Thymus (tissue), 14 donors: Measurements from ENCODE around the gene OR5AC2. TPM values are rescaled to one million over a fixed set of nuclear protein-coding genes. Genes with fewer than 3 reads are reported as not detected.

Source experiments
- DNase-seq, 9 donors: peaks; one replicate each; pipeline ENCODE4 v3.0.0-alpha.2; 2013; ENCODE audit warnings: low spot score in 9 of 9, low read depth in 6 of 9, missing footprints in 1 of 9
- H3K27ac ChIP-seq, 2 donors: one replicate each; pipeline ENCODE4 v1.5.1; 2013; ENCODE audit warnings: control low read depth in 1 of 2, low read depth in 1 of 2, low read length in 1 of 2, mild to moderate bottlenecking in 1 of 2, moderate library complexity in 1 of 2
- H3K27me3 ChIP-seq, 2 donors: one replicate each; pipeline ENCODE4 v1.5.1; 2013; ENCODE audit warnings: low read length in 1 of 2; ENCODE audit not compliant: control insufficient read depth in 2 of 2, insufficient read depth in 1 of 2
- H3K36me3 ChIP-seq, 2 donors: one replicate each; pipeline ENCODE4 v1.5.1; 2013; ENCODE audit warnings: low read length in 1 of 2, mild to moderate bottlenecking in 1 of 2, moderate library complexity in 1 of 2; ENCODE audit not compliant: control insufficient read depth in 2 of 2, insufficient read depth in 2 of 2
- H3K4me1 ChIP-seq, 2 donors: one replicate each; pipeline ENCODE4 v1.5.1; 2013; ENCODE audit warnings: low read length in 2 of 2; ENCODE audit not compliant: control insufficient read depth in 2 of 2, insufficient read depth in 2 of 2
- H3K4me3 ChIP-seq, 2 donors: one replicate each; pipeline ENCODE4 v1.5.1; 2013; ENCODE audit warnings: low read length in 2 of 2, control low read depth in 1 of 2, mild to moderate bottlenecking in 1 of 2
- H3K9me3 ChIP-seq, 2 donors: one replicate each; pipeline ENCODE4 v1.5.1; 2013; ENCODE audit warnings: low read length in 1 of 2, mild to moderate bottlenecking in 1 of 2; ENCODE audit not compliant: control insufficient read depth in 2 of 2, insufficient read depth in 1 of 2
- WGBS: extraction: QIAGEN DNeasy Blood & Tissue Kit; methylation state at CpG from one replicate; pipeline ENCODE4 v1.1.7; 2013; 5-methylcytosine and 5-hydroxymethylcytosine counted together
- long read RNA-seq, 10 donors: transcript quantifications; one replicate each; lab custom pipeline, GENCODE V29; 2026
- polyA plus RNA-seq: library from polyadenylated mRNA; stranded (reverse); fragments of 200-250 nt; gene quantifications from one replicate; pipeline ENCODE4 v1.2.3, GENCODE V29; 2013
- total RNA-seq: library from RNA; stranded (reverse); fragments of 120-200 nt; gene quantifications from one replicate; pipeline ENCODE4 v1.2.4, GENCODE V29; 2013
- donor health status: healthy.

The OR5AC2 gene, protein sequence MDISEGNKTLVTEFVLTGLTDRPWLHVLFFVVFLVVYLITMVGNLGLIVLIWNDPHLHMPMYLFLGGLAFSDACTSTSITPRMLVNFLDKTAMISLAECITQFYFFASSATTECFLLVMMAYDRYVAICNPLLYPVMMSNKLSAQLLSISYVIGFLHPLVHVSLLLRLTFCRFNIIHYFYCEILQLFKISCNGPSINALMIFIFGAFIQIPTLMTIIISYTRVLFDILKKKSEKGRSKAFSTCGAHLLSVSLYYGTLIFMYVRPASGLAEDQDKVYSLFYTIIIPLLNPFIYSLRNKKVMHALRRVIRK
- not detected for total RNA-seq
- not detected for polyA plus RNA-seq
- long read RNA-seq, donor 1: 0 reads
- long read RNA-seq, donor 2: 0 reads
- long read RNA-seq, donor 3: 0 reads
- long read RNA-seq, donor 4: 0 reads
- long read RNA-seq, donor 5: 0 reads
- long read RNA-seq, donor 6: 0 reads
- long read RNA-seq, donor 7: 0 reads
- long read RNA-seq, donor 8: 0 reads
- long read RNA-seq, donor 9: 0 reads
- long read RNA-seq, donor 10: 0 reads

DNA sequence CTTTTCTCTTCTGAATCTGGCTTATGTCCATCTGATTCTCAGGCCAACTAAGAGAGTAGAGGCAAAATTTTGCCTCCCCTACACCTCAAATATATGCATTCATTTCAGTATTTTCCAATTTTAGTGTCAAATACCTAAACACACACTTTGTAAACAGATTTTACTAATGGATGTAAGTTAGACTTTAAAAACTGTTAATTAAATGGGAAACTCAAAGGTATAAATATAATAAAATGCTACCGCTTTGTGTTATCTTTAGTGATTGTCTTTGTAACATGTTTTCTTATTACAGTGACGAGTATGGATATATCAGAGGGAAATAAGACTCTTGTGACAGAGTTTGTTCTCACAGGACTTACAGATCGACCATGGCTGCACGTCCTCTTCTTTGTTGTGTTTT, at the start of gene OR5AC2:
Gene OR5AC2 (plus strand): TSS at position 301 of the 400 bp plus-strand sequence. CDS start 0 bp downstream, at position 301.
- Histone ChIP-seq H3K9me3 (no peaks in the 10 kb centered on the region), H3K27ac (no peak within 1 kb of the TSS), H3K36me3 (no peaks in the 10 kb centered on the region), H3K27me3 (no peaks in the 10 kb centered on the region), H3K4me1 (no peaks in the 10 kb centered on the region), H3K4me3 (no peak within 1 kb of the TSS)
- WGBS: 94% methylated on average over 4 of the region's 4 CpGs
- no peak for DNase-seq

DNA sequence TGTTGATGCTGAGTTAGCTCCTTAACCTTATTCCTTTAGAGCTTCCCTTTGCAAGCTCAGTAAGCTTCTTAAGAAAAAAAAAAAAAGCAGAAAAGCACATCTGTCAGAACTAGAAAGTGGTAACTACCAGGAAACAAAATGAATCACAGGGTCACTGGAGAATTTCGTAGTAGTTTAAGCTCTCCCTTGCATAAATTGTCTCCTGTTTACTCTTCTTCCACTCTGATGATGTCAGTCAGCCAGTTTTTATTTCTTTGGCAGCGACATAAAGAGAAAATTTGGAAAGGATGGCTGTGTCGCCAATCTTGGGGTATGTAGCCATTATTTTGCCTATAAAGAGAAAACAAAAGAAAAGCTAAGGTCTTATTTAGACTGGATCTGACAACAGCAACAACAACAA, 48.7 kb upstream of the OR5AC2 start:
- H3K27ac ChIP-seq: no peak overlapping the region
- DNase-seq: no peak
- H3K4me1 ChIP-seq: no peaks in the 10 kb centered on the region
- H3K4me3 ChIP-seq: no peak overlapping the region
- H3K36me3 ChIP-seq: no peaks in the 10 kb centered on the region
- 85% methylated on average over 3 of the region's 3 CpGs for WGBS
- no peaks in the 10 kb centered on the region for H3K9me3 ChIP-seq
- no peaks in the 10 kb centered on the region for H3K27me3 ChIP-seq

DNA sequence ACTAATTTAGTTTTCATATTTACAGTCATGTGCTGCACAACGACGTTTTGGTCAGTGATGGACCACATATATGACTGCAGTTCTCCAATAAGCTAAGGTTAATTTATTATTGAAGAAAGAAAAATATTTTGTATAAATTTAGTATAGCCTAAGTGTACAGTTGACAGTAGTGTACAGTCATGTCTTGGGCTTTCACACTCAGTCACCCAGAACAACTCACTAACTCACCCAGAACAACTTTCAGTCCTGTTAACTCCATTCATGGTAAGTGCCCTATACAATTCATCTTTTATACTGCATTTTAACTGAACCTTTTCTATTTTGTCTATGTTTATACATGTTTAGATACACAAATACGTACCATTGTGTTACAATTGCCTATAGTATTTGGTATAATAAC, 48.1 kb upstream of the OR5AC2 start:
- Histone ChIP-seq H3K4me3 (no peak overlapping the region), H3K9me3 (no peaks in the 10 kb centered on the region), H3K27ac (no peak overlapping the region), H3K4me1 (no peaks in the 10 kb centered on the region), H3K27me3 (no peaks in the 10 kb centered on the region), H3K36me3 (no peaks in the 10 kb centered on the region)
- WGBS: 94% methylated on average over 3 of the region's 3 CpGs
- DNase-seq: peak in 1 of 9 donors; percentile 5

DNA sequence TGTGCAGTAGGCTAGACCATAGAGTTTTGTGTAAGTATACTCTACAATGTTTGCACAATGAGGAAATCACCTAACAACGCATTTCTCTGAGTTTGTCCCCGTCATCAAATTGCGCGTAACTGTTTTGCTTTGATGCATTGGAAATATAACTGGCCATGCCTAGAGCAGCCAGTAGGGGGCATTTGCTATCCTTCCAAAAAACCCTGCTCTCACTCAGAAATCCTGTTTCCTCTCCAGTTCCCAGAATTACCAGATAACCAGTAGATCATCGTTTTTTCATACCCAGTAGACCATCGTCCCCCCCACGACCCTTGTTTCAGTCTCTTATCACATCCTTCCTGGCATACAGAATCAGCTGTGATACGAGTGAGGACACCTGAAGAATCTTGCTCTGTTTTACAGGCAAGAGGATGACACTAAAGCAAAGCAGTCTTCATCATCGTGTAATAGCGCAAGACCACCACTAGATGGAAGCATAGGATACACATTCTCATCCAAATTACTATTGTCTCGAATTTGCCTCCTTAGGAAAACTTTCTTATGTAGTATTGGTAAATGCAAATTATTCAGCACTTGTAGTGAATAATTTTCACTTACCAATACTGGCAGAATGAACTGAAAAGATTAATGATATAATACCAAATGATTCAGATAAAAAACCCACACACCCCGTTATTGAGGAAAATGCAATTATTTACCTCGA, 47.5 kb upstream of the OR5AC2 start:
- Histone ChIP-seq H3K9me3 (no peaks in the 10 kb centered on the region), H3K36me3 (no peaks in the 10 kb centered on the region), H3K27me3 (no peaks in the 10 kb centered on the region), H3K27ac (peak overlapping the region in 1 of 2 donors; percentile 53), H3K4me1 (no peaks in the 10 kb centered on the region), H3K4me3 (peak overlapping the region; percentile 10 to 33)
- 18% methylated on average over 13 of the region's 13 CpGs for WGBS
- DNase-seq: peak; percentile 52 to 92 (median 82)

DNA sequence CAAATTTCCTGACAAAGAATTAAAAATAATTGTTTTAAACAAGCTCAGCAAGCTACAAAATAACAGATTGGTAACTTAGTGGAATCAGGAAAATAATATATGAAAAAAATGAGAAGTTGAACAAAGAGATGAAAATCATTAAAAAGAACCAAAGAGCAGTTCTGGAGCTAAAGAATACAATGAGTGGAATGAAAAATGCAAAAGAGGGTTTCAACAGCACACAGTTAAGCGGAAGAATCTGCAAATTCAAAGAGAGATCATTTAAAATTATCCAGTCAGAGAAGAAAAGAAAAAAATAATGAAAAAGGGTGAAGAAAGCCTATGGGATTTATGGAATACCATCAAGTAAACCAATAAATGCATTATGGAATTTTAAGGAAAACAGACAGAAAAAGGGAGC, 45.6 kb upstream of the OR5AC2 start:
- no peak overlapping the region for H3K27ac ChIP-seq
- no peaks in the 10 kb centered on the region for H3K36me3 ChIP-seq
- no peaks in the 10 kb centered on the region for H3K27me3 ChIP-seq
- 94% methylated on average over 1 of the region's 1 CpG for WGBS
- H3K9me3 ChIP-seq: no peaks in the 10 kb centered on the region
- H3K4me3 ChIP-seq: no peak overlapping the region
- no peak for DNase-seq
- H3K4me1 ChIP-seq: no peaks in the 10 kb centered on the region

DNA sequence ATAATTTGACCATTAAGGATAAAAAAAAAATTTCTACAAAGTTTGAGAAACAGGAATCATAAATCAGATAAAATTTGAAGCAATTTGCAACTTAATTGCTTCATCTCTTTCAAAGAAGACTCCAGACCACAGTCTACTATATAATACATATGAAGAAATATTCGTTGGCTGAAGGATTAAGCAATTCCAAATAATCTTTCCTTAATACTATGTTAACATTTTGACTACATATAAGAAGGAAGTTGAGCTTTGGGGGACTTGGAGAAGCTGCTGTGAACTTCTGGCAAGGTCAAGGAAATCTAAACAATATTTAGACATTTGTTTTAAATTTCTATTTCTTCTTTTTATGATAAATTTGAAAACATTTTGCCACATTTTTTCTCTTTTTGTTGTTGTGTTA, 38.4 kb upstream of the OR5AC2 start:
- H3K4me1 ChIP-seq: no peaks in the 10 kb centered on the region
- no peaks in the 10 kb centered on the region for H3K27me3 ChIP-seq
- no peak for DNase-seq
- no peaks in the 10 kb centered on the region for H3K9me3 ChIP-seq
- 77% methylated on average over 1 of the region's 1 CpG for whole genome bisulfite sequencing
- no peak overlapping the region for H3K27ac ChIP-seq
- no peak overlapping the region for H3K4me3 ChIP-seq
- H3K36me3 ChIP-seq: no peaks in the 10 kb centered on the region

DNA sequence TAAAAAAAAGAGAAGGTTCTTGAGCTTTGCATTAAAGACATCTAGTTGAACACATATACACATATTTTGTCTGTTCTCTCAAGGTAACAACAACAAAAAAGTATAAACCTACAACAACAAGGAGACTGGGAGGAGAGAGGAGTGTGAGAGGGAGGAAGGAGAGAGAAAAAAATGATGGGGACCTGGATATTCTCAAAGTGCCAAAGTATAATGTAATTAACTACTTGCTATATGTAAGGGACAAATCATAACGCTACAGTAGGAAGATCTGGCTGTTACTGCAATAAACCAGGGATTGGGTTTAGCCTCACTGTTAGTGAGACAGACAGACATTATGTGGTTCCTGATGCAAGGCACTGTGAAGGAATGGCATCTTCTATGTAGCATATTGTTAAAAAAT, 37.7 kb upstream of the OR5AC2 start:
- Histone ChIP-seq H3K4me1 (no peaks in the 10 kb centered on the region), H3K36me3 (no peaks in the 10 kb centered on the region), H3K9me3 (no peaks in the 10 kb centered on the region), H3K4me3 (no peak overlapping the region), H3K27me3 (no peaks in the 10 kb centered on the region), H3K27ac (no peak overlapping the region)
- DNase-seq: no peak
- 92% methylated on average over 1 of the region's 1 CpG for WGBS

DNA sequence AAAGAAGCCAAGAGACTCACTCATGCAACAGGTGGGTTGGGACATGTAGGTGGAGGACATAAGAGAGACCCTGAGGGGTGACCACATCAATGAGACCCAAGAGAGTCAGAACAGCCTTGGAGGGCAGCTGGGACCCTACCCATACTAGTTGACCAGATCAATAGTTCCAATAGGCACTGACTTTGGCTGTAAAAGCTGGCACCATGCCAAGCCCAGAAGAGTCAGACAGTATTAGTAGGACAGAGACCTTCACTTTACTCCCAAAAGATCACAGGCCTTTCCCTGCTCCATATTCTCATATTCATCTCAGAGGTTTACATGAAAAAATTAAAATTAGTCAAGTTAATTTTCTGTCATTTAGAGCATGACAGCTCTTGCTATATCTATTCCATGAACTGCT, 30.9 kb upstream of the OR5AC2 start:
- DNase-seq: no peak
- Histone ChIP-seq H3K36me3 (no peaks in the 10 kb centered on the region), H3K4me1 (no peaks in the 10 kb centered on the region), H3K4me3 (no peak overlapping the region), H3K9me3 (no peaks in the 10 kb centered on the region), H3K27me3 (no peaks in the 10 kb centered on the region), H3K27ac (no peak overlapping the region)

DNA sequence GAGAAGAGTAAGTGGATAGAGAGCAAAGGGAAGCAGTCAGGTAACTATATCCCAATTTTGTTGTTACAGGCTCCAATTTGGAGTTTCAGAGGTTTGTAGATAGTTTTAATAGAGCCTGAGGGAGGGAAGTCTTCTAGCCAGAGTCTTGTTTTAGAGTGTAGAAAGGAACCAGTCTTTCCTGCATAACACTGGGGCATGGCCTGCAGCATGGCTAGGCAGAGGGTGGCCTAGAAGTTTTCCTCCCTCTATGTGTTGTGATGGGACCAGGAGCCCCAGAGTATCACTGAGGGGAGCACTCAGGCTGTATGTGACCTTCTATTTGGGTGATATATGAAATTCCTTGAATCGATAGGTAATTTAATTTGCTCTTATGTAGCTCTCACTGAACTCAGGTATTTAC, 29.3 kb upstream of the OR5AC2 start:
- no peaks in the 10 kb centered on the region for H3K4me1 ChIP-seq
- no peak overlapping the region for H3K4me3 ChIP-seq
- H3K27me3 ChIP-seq: no peaks in the 10 kb centered on the region
- no peaks in the 10 kb centered on the region for H3K36me3 ChIP-seq
- no peaks in the 10 kb centered on the region for H3K9me3 ChIP-seq
- whole genome bisulfite sequencing: 100% methylated on average over 1 of the region's 1 CpG
- H3K27ac ChIP-seq: no peak overlapping the region
- DNase-seq: no peak
